Measurements from ENCODE around the gene NF2.

NF2 gene

GRCh38 chr22:29707010-29707409 lies 103.6 kb downstream of the NF2 start:
- H3K4me3 ChIP-seq (ENCODE audit: low read depth, low read length): no peak overlapping the region
- TF ChIP-seq, protein P1, sequence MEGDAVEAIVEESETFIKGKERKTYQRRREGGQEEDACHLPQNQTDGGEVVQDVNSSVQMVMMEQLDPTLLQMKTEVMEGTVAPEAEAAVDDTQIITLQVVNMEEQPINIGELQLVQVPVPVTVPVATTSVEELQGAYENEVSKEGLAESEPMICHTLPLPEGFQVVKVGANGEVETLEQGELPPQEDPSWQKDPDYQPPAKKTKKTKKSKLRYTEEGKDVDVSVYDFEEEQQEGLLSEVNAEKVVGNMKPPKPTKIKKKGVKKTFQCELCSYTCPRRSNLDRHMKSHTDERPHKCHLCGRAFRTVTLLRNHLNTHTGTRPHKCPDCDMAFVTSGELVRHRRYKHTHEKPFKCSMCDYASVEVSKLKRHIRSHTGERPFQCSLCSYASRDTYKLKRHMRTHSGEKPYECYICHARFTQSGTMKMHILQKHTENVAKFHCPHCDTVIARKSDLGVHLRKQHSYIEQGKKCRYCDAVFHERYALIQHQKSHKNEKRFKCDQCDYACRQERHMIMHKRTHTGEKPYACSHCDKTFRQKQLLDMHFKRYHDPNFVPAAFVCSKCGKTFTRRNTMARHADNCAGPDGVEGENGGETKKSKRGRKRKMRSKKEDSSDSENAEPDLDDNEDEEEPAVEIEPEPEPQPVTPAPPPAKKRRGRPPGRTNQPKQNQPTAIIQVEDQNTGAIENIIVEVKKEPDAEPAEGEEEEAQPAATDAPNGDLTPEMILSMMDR (IDR thresholded peaks at IDR 0.05; ENCODE audit: borderline replicate concordance, insufficient read depth, low read depth, low read length): no peak

DNA sequence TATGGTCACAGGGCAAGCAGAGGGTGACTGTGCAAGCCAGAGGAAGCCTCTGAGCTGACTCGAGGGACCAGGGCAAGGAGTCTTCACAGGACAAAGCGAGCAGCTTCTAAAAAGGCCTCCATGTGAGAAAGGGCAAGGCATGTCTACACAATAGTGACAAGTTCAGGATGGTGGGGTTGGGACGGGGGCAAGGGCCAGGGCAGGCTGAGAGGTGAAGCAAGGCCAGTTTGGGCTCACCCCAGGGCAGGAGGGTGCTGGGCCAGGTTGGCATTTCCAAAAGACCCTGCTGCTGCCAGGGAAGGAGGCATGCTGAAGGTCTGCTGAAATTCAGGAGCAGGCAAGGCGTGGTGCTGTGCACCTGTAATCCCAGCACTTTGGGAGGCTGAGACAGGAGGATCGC lies 104.0 kb downstream of the NF2 start:
- H3K4me3 ChIP-seq (ENCODE audit: low read depth, low read length): no peak overlapping the region
- TF ChIP-seq, protein P1 (IDR thresholded peaks at IDR 0.05; ENCODE audit: borderline replicate concordance, insufficient read depth, low read depth, low read length): no peak

DNA sequence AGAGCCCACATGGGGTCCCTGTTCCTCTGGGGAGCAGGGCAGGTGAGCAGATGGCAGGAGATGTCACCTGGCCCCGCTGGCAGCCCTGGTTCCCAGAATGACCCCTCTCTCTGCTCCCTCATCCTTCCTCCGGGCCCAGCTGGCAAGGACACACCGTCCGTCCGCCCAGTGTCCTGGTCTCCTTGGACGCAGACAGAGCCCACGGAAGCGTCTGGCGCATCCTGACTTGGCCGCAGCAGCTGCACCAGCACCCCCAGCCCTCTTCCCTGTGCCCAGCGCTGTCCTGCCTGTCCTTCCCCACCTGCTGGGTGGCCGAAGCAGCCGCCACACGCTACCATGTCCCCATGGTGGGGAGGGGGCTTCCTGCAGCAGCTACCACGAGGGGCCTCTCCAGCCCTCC lies 106.8 kb downstream of the NF2 start:
- H3K4me3 ChIP-seq (ENCODE audit: low read depth, low read length): no peak overlapping the region
- TF ChIP-seq, protein P1 (IDR thresholded peaks at IDR 0.05; ENCODE audit: borderline replicate concordance, insufficient read depth, low read depth, low read length): no peak

DNA sequence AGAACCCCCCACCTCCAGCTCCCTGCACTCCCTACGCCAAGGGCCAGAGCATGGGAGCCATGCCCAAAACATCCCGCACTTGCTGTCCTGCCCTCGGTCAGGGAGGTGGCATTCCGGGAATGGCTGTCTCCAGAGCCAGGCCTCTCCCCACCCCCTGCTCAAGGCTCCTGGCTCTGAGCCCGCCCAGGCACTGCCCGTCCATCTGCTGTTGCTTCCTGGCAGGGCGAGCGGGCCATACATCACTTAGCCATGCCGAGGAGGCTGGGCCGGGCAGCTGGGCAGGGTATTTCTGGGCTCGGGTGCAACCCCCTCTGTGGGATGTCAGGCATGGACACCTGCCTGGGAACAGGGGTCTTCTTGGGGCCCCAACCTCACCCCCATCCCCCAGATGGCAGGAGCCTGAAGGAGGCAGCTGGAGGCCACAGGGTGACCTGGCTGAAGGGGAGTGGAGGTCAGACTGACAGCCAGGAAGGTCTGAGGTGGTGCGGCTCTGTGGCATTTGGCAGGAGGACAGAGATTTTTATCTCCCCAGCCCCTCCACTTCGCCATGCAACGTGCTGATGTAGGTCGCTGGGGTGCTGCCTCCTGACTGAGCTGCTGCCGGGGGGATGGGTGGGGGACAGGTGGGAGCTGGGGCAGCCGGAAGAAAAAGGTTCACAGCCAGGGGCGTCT lies 107.6 kb downstream of the NF2 start:
- TF ChIP-seq, protein P1 (IDR thresholded peaks at IDR 0.05; ENCODE audit: borderline replicate concordance, insufficient read depth, low read depth, low read length): no peak
- H3K4me3 ChIP-seq (ENCODE audit: low read depth, low read length): no peak overlapping the region

DNA sequence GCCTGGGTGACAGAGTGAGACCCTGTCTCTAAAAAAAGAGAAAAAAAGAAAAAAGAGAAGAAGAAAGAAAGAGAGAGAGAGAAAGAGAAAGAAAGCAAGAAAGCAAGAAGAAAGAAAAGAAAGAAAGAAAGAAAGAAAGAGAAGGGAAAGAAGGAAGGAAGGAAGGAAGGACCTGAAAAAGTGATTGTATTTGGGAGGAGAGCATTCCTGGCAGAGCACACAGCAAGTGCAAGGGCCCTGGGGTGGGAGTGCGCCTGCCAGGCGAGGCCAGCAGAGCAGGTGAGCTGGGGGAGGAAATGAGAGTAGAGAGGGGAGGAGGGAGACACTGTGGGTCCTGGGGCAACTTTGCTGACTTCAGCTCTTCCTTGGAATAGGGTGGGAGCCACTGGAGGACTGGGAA lies 108.7 kb downstream of the NF2 start:
- no peak overlapping the region for H3K4me3 ChIP-seq (ENCODE audit: low read depth, low read length)

GRCh38 chr22:29713156-29713727 lies 109.8 kb downstream of the NF2 start:
- no peak overlapping the region for H3K4me3 ChIP-seq (ENCODE audit: low read depth, low read length)
- TF ChIP-seq, protein P1 (IDR thresholded peaks at IDR 0.05; ENCODE audit: borderline replicate concordance, insufficient read depth, low read depth, low read length): no peak

More for the DNA sequence above, 108.7 kb downstream of the NF2 start:
- TF ChIP-seq, protein P1 (IDR thresholded peaks at IDR 0.05; ENCODE audit: borderline replicate concordance, insufficient read depth, low read depth, low read length): no peak

- no peak overlapping the region for H3K4me3 ChIP-seq (ENCODE audit: low read depth, low read length)
- TF ChIP-seq, protein P1 (IDR thresholded peaks at IDR 0.05; ENCODE audit: borderline replicate concordance, insufficient read depth, low read depth, low read length): no peak
Measured at GRCh38 chr22:29715240-29715639, 111.8 kb downstream of the NF2 start.
